GM13977 (cell line): ENCODE data around the gene KCNK3.

Source experiments
- DNase-seq: peaks from one replicate; pipeline ENCODE4 v3.0.0; 2012; ENCODE audit warnings: low spot score
- in situ Hi-C: fragments of 300-500 bp; cut with MboI; formaldehyde crosslinking; loops from one replicate; pipeline ENCODE4 v1.12.0; 2022; ENCODE audit warnings: low sequenced_read_pairs, low pct_unique_long_range_greater_than_20kb, mixed read lengths, inconsistent platforms; ENCODE audit not compliant: unreplicated experiment
- TF ChIP-seq, protein P1 (sequence below): IDR thresholded peaks from 2 replicates; pipeline ENCODE4 v1.5.1; 2012; ENCODE audit warnings: mild to moderate bottlenecking, control low read depth; ENCODE audit not compliant: insufficient read depth; ENCODE audit errors: extremely low read depth, missing control alignments

Gene KCNK3

GRCh38 chr2:26764078-26764887 is 71.8 kb downstream of the KCNK3 start, which contains the start of gene SLC35F6:
Gene SLC35F6 (plus strand): TSS chr2:26764284. CDS start chr2:26764350, 66 bp downstream.
- in situ Hi-C loops: no loop called here
- TF ChIP-seq, protein P1, sequence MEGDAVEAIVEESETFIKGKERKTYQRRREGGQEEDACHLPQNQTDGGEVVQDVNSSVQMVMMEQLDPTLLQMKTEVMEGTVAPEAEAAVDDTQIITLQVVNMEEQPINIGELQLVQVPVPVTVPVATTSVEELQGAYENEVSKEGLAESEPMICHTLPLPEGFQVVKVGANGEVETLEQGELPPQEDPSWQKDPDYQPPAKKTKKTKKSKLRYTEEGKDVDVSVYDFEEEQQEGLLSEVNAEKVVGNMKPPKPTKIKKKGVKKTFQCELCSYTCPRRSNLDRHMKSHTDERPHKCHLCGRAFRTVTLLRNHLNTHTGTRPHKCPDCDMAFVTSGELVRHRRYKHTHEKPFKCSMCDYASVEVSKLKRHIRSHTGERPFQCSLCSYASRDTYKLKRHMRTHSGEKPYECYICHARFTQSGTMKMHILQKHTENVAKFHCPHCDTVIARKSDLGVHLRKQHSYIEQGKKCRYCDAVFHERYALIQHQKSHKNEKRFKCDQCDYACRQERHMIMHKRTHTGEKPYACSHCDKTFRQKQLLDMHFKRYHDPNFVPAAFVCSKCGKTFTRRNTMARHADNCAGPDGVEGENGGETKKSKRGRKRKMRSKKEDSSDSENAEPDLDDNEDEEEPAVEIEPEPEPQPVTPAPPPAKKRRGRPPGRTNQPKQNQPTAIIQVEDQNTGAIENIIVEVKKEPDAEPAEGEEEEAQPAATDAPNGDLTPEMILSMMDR: no peak
- peak; percentile 93 for DNase-seq

DNA sequence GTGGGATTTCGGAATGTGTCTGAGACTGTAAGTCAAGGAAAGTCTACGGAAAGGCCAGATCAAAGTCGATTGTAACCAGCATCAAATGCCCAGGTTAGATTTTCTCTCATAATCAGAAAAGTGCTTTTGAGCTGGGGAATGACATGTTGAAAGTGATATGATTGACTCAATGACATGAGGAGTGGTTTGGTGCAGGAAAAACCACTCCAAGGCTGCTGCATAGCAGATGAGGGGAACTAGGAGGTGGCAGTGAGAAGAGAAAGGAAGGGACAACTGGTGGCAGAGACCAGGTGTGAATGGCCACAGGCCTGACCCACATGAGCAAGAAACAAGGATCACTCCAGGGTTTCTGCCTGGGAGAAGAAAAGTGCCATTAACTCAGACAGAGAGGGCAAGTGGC is 72.4 kb downstream of the KCNK3 start:
- in situ Hi-C loops: no loop called here
- no peak for DNase-seq
- TF ChIP-seq, protein P1: no peak

DNA sequence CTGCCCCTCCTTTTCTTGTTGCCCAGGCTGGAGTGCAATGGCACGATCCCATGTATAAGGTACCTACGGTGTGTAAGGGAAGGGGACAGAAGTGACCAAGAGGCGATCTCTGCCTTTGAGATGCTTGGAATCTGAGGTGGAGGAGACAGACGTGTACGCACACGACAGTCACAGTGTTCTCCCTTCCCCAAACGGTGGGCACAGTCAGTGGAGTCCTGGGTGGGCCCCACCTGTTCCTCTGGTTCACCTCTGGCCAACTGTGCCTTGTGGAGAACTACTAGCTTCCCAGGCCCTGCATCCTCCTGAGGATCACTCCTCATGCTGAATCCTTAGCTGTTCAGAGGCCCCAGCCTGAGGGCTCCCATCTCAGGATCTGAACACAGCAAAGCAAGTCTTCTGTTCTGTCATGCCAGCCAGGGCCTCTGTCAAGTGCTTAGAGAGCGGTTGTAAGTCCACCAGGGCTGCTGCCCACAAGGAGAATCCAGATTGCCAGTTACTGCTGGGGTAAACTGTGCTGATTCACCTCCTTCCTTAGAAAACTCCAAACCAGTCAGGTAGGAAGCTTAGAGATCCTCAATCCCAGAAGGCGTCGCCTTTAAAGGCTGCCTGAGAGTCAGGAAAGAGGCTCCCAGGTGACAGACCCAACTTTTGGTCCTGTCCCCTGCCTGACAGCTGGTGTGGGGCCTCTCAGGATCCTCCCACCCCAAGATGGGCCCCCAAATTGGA is 73.1 kb downstream of the KCNK3 start:
- in situ Hi-C loops: no loop called here
- TF ChIP-seq, protein P1: no peak
- DNase-seq: no peak

DNA sequence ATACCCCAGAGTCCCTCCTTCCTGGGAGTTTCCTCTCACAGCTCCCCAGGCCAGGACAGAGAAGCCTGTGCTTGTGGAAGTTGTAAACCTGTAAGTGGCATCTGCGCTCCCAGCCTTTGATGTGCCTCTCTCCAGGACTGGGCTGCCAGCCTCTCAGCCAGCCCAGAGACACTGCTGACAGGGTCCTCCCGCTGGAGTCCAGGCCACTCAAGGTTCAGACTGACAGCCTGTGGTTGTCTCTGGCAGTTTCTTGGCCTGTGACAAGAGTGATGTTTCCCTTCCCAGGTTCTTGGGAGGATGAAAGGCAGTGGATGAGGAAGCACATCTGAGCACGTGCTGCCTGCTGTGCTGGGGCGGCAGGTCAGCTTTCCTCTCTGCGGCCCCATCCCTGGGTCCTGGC is 74.6 kb downstream of the KCNK3 start:
- in situ Hi-C loops: no loop called here
- TF ChIP-seq, protein P1: no peak
- no peak for DNase-seq

DNA sequence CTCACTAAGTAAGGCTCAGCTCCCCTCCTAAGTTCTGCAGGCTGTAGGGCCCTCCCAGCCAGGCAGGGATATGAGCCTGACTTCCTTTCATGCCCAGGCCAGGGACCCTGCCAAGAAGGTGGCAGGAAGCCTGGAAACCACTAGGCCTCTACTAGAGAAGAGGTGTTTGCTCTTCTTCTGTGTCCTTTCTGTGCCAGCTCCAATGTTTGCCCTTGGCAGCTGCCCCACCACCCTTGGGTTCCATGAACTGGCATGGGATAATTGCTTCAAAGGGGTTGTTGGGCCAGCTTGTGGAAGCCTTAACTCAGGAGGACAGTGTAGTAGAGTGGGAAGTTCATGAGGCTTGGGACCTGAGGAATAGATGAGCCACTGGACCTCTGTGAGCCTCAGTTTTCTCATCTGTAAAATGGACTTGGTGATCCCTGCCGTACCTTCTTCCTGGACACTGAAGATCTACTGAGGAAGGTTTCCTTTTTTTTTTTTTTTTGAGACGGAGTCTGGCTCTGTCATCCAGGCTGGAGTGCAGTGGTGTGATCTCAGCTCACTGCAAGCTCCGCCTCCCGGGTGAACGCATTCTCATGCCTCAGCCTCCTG is 75.5 kb downstream of the KCNK3 start:
- DNase-seq: no peak
- TF ChIP-seq, protein P1: no peak
- in situ Hi-C loops: no loop called here

- no peak for DNase-seq
- in situ Hi-C loops: no loop called here
- TF ChIP-seq, protein P1: no peak
Observed at GRCh38 chr2:26768759-26769088, 76.2 kb downstream of the KCNK3 start.
